ENCODE results near the gene ACSF2.

The ACSF2 gene

DNA sequence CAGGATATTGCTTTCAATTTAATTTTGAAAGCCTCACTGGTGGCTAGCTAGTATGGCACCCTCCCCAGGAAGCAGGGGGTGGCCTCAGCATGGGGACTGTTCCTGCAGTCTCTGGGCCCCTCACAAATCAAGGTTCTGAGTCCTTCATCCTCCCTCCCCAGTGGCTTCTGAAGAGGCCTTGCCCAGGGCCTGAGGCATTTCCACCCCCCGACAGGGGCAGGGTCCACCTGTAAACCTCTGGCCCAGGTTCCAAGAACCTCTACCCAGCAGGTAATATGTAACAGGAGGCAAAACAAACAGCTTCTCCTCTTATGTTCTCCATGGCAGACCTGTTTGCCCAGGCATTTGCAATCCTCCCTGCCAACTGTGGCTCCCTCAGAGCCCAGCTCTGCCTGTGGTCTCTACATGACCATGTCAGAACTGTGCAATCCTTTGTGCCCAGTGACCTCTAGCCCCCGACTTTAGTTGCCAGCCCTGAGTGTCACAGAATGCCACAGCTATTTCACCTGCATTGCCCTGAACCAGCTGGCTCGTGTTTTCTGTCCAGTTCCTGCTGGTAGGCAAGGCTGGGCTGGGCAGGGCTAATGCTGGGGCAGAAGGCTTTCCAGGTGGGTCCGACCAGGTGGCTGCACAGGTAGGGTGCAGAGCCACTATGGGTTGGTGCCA is 14.3 kb downstream of the ACSF2 start:
- no peak for DNase-seq (ENCODE audit: low spot score)

DNA sequence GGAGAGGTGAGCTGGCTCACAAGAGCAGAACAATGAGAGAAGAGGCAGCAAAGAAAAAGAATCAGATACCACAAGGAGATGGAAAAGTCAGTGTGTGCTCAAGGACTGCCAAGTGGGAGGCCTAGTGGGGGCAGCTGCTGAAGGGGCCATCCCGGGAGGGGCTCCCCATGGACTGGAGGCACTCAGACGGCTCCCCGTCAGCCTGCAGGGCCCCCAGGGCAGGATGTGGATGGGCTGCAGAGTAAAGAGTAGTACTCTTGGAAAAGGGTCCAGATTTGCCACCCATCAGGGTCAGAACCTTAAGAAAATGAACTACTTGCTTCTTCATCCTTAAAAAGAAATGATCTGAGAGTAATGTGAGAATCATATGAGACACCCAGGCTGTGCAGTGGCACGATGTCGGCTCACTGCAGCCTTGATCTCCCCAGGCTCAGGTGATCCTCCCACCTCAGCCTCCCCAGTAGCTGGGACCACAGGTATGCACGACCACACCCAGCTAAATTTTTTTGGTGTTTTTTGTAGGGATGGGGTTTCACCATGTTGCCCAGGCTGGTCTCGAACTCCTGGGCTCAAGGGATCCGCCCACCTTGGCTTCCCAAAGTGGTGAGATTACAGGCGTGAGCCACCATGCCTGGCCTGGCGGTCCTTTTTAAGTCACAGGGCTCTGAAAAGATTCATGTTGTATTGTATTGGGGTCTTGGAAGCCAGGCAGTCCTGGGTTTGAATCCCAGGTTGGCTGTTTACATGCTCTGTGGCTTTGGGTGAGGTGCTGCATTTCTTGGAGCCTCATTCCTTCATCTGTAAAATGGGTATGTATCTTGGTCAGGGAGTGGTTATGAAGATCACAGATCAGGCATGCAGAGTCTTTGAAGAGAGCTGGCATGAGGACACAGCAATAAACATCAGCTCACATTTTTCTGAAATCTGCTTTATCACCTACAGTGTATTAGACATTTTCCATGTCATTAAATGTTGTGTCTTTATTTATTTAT is 15.1 kb downstream of the ACSF2 start:
- DNase-seq (ENCODE audit: low spot score) = no peak

DNA sequence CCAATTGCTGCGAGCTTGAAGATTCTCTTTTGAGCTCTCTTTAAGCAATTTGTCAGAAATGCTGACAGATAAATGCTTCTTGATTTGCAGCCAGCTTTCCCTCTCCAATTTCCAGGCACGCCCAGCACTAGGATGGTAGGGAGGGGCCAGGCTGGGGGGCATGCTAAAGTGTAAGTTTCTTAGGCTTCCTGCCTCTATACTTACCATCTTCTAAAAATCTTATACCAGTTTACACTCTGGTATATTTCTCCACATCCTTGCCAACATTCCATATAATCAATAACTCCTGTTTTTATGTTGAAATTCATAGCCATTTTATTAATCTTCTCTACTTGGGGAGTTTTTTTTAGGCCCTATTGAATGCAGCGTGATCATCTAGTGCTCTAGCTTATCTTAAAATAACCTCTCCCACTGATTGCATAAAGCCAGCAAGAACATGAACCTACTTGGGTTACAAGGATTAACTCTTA is 17.5 kb downstream of the ACSF2 start:
- DNase-seq (ENCODE audit: low spot score) = no peak

DNA sequence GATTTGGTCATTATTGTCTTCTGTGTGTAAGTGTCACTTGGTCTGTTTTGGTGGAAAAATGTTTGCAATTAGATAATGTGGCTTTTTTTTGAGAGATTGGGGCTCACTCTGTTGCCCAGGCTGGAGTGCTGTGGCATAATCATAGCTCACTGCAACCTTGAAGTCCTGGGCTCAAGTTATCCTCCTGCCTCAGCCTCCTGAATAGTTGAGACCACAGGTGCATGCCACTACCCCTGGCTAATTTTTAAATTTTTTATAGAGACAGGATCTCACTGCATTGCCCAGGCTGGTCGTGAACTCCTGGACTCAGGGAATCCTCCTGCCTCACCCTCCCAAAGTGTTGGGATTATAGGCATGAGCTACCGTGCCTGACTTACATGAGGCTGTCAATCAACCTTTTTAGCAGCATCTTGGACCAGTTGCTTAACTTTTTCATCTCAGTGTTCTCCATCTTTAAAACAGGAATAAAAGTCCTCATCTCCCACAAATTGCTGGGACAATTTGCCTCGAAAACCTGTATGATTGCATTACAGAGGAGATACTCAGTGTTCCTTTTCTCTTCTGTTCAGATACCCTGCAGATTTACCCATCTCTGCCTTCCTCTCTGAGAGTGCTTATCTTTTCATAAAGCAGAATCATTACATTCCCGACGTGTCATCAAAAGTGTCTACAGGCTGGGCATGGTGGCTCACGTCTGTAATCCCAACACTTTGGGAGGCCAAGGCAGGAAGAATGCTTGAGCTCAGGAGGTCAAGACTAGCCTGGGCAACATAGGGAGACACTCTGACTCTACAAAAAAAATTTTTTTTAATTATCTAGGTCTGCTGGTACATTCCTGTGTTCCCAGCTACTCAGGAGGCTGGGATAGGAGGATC is 19.1 kb downstream of the ACSF2 start:
- no peak for DNase-seq (ENCODE audit: low spot score)

DNA sequence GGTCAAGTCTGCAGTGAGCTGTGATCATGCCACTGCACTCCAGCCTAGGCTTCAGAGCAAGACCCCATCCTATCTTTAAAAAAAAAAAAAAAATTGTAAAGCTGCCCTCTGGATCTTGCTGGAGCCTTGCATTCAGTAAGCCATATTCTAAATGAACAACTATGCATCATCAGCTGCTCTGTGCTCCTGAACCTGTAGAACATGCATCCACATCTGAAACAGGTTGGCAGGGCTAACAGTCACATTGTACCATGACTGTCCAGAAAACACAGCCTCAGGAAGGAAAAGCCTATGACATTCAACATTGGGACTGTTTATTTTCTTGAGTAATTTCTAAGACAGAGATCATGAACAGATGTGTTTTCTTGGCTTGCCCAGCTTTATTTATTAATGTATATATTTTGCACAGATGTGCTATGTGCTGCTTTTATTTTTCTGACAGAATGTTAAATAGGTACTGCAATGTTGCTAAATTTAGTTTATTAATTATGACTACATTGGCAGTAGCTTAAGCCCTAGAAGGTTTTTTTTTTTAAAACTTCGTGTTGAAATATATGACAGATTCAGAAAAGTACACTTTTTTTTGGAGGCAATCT is 19.8 kb downstream of the ACSF2 start:
- no peak for DNase-seq (ENCODE audit: low spot score)

DNA sequence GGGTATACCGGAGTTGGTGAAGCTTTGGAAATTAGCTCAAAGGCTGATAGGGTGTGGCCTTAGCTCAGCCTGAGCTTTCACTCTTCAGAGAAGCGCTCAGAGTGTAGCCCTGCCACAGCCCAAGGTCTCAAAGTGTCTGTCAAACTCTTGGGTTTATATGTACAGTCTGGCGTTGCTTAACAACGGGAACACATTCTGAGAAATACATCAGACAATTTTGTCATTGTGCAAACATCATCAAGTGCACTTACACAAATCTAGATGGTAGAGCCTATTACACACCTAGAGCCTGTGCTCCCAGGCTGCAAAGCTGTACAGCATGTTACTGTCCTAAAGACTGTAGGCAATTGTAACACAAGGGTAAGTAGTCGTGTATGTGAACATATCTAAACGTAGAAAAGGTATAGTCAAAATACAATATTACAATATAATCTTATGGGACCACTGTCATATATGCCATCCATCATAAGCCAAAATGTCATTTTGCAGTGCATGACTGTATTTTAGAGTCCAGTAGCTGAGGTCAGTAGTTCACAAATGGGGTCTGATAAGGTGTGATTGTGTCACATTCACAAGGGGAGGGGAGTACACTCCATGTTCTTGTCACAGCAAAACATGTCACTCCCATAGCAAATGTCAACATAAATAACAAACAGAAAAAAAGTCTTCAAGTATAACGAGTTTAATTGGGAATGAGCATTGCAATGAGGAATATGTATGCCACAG is 22.0 kb downstream of the ACSF2 start:
- no peak for DNase-seq (ENCODE audit: low spot score)

DNA sequence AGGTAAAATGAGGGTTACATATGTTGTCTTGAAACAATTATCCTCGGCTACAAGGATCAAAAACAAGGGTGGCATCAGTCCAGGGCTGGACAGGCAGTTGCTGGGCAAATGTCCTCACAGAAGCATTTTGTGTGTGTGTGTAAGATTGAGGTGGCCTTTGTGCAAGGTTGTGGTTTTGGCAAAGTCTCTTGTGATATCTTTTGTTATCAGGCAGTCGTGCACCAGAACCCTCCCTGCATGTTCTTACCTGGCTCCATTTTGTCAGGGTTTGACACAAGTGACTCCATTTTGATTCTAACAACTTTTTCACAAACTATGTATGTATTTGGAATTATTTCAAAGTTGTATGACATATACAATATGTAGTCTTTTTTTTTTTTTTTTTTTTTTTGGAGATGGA is 22.6 kb downstream of the ACSF2 start:
- no peak for DNase-seq (ENCODE audit: low spot score)

DNA sequence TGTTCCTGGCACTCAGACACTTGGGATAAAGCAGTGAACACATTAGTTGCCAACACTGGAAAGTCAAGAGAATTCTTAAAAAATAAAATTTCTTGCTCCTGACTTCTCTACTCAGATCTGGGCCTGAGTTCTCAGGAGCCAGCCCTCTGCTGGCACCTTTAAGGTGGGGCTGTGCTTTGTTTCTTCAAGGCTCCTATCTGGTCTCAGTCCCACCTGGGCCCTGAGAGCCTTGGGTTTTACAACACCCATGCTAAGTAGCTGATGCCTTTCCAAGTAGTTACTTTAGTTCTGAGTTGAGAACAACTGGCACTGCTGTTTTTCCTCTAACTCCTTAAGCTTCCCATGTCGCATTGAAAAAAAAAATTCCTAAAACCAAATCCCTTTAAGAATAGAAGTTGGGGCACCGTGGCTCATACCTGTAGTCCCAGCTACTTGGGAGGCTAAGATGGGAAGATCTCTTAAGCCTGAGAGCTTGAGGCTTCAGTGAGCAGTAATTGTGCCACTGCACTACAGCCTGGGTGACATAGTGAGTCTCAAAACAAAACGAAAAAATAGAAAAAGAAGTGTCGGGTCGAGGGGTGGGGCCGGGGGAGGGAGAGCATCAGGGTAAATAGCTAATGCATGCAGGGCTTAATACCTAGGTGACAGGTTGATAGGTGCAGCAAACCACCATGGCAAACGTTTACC is 26.1 kb downstream of the ACSF2 start:
- DNase-seq (ENCODE audit: low spot score) = no peak

DNA sequence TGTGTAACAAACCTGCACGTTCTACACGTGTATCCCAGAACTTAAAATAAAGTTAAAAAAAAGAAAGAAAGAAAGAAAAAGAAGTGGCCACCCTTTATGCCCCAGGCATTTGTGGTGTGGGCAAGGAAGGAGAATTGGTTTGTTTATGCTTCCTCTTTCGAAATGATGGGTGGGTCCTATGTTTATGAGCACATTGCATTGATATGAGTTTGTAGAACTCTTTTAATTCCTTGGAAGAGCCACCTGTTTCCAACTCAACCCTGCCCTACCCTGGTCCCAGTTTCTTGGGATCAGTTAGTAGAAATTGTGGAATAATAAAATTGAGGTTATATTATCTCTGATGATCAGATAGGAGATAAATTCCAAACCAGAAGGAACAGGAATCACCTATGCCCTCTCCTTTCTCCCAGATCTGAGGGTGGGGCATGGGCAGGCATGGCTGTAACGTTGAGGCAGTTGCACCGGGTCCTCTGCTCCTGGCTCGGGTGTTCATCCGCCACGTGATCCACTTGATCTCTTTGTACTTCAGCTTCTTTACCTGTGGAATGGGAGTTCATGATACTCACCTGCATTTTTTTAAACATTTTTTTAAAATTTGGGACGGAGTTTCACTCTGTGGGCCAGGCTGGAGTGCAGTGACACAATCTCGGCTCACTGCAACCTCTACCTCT is 26.7 kb downstream of the ACSF2 start:
- DNase-seq (ENCODE audit: low spot score) = no peak

DNA sequence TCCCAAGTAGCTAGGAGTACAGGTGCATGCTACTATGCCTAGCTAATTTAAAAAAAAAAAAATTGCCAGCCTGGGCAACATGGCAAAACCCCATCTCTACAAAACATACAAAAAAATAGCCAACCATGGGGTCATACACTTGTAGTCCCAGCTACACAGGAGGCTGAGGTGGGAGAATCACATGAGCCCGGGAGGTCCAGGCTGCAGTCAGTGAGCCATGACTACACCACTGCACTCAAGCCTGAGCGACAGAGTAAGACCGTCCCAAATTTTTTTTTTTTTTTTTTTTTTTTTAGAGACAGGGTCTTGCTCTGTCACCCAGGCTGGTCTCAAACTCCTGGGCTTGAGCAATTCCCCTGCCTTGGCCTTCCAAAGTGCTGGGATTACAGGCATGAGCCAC is 27.9 kb downstream of the ACSF2 start:
- DNase-seq (ENCODE audit: low spot score) = no peak

DNA sequence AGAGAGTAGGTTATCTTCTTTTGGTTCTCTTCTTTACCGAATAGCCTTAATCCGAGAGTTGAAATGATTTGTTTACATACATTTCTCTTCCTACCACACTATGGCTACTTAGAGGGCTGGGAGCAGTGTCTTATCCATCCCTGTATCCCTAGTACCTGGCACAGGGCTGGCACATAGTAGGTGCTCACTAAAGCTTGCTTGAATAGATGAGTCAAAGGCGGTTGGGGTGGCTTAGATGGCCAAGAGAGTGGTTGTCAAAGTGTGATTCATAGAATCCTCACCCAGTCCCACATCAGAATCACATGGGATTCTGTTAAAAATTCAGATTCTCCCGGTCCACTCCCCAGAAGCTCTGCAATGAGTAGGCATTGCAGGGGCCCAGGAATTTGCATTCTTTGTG is 31.6 kb downstream of the ACSF2 start:
- DNase-seq (ENCODE audit: low spot score) = no peak

DNA sequence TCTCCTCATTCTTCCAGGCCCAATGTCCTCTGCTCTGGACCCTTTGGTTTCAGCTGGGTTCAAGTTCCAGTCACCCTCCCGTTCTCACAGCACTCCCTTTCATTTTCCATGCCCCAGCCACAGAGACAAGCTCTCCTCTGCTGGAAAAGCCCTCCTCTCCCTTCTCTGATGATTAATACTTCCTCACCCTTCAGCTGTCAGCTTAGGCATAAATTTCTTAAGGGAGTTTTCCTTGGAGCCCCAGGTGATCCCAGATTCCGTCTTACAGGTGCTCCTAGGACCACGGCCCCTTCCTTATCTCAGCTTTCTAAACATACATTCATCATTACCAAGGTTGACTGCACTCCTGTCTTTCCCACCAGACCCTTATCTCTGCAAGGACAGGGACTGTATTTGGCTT is 32.3 kb downstream of the ACSF2 start:
- no peak for DNase-seq (ENCODE audit: low spot score)

DNA sequence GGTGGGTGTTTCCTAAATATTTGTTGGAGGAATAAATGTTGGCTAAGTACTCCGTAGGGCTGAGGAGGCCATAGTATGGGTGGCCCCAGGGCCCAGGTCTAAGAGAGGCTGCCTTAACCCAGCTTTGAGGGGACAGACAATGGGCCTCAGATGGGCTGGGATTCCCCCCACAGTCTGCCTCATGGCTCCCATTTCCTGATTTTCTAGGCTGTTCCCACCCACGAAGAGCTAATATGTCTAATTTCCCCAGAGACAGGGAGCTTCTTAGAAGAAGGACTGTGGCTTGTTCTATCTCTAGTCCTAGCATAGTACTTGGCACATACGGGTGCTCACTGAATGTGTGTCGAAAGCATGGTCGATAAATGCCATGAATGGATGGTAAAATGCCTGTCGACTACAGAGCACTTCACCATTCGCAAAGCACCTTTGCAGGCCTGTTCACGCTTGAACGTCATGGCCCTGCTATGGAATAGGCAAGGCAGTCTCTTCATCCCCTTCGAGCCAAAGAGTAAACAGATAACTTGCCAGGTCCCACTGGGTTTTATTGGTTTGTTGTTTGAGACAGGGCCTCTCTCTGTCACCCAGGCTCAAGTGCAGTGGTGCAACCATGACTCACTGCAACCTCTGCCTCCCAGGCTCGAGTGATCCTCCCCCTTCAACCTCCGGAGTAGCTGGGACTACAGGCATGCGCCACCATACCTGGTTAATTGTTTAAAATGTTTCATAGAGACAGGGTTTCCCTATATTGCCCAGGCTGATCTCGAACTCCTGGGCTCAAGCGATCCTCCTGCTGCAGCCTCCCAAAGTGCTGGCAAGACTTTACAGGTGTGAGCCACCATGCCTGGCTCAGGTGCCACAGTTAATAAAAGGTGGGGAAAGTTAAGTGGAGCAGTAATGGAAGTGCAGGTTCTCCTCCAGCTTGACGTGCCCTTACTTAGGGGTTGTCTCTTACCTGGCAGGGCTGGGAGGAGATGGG is 33.0 kb downstream of the ACSF2 start:
- DNase-seq (ENCODE audit: low spot score) = no peak

DNA sequence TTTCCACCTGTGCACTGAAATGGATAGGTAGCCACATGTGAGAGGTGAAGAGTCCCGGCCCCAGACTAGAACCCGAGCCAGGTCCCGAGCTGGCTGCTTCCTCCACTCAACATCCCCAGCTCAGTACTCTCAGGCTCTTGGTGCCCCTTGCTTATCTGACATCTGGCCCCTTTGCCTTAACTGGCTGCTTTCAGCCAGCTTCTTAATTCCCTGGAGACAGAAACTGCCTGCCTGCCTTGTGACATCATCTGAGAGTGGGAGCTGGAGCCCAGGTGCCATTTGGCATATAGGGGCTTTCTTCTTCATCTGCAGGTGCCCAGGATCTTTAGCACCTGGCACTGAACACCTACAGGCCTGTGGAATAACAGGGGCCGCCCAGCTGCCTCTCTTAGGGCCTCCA is 33.7 kb downstream of the ACSF2 start:
- no peak for DNase-seq (ENCODE audit: low spot score)

DNA sequence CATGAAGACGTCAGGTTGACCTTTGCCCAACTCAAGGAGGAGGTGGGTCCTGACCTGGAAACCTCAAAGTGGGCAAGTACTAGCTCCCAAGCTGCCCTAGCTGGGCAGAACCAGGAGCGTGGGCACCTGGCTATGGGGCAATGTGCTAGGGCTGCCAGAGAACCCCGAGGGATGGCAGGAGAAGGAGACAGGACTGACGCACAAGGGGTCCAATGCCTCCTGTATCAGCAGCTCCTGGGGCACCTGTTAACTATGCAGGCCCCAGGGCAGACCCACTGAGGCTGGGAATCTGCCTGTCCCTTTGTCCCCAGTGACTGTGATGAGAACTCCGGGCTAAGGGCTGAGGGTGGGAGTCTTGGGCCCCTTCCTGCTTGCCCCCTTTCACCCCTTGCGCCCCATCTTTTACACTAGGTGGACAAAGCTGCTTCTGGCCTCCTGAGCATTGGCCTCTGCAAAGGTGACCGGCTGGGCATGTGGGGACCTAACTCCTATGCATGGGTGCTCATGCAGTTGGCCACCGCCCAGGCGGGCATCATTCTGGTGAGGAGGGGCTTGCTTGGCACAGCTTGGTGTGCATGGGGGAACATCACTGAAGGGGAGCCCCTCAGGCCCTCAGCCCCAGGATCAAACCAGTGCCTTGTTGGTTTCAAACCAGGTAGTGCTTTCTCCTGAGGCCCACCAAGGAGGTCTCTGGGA is 35.0 kb downstream of the ACSF2 start:
- DNase-seq (ENCODE audit: low spot score) = no peak

DNA sequence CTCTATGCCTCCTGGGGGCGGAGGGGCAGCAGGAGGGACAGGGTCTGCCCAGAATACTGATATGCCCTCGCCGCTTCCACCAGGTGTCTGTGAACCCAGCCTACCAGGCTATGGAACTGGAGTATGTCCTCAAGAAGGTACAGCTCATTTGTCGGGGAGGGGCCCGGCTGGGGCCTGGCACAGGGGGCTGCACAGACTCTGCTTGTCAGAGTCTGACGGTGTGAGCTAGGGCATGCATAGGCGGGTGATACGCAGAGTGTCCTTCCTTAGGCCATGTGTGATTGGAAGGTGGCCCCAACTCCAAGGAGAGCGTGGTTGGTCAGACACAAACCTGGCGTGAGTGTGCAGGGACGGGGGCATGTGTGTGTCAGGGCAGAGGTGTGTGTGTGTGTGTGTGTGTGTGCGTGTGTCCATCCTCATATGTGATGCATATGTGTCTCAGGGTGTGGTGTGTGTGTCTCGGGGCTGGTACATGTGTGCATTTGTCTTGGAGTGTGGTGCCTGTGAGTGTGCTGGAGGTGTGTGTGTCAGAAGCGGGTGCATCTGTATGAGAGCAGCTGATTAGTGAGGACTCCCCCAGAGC is 35.6 kb downstream of the ACSF2 start:
- DNase-seq (ENCODE audit: low spot score) = no peak

DNA sequence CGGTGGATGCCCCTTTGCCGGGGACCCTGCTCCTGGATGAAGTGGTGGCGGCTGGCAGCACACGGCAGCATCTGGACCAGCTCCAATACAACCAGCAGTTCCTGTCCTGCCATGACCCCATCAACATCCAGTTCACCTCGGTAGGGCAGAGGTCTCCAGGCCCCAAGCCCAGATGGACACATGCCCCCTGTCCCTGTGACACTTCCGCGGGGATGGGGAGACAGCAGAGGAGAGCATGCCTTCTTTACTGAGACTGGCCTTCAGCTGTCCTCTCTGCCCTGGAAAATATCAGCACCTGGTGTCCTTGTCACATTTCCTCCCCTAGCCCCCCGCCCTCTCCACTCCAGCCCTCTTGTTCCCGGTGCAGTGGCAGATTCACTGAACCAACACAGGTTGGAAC is 36.4 kb downstream of the ACSF2 start:
- DNase-seq (ENCODE audit: low spot score) = no peak

DNA sequence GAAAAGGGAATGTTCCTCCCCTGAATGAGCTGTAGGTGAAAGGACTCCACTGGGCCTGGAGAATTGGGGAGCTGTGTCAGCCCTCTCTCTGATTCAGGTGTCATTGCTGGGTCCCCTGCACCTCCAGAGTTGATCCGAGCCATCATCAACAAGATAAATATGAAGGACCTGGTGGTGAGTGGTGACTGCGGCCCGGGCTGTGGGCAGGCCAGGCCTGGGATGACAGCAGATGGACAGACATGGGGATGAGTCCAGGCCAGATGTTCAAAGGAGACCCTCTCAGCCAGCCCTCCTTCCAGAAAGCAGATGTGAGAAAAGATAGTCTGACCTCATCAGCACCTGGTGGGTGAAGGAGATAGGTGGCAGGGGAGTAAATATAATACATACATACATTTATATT is 38.1 kb downstream of the ACSF2 start:
- DNase-seq (ENCODE audit: low spot score) = no peak

Data from SW480 (cell line).